HepG2 (cell line): ENCODE data around the gene ZNF184. TPM values are rescaled to one million over a fixed set of nuclear protein-coding genes. Genes with fewer than 3 reads are reported as not detected.

Source experiments
- CBFB ChIP-seq: sonication (generic); formaldehyde crosslinking; IDR thresholded peaks from 2 replicates; pipeline ENCODE4 v1.4.0; 2020; ENCODE audit warnings: missing genetic modification reagents
- CTCF ChIP-seq: sonication (generic); formaldehyde crosslinking; IDR thresholded peaks from 2 replicates; pipeline ENCODE4 v1.5.0; 2020; ENCODE audit warnings: mild to moderate bottlenecking, missing genetic modification reagents, moderate library complexity
- IRF2 ChIP-seq: IDR thresholded peaks from 2 replicates; pipeline ENCODE4 v1.6.1; 2018; ENCODE audit warnings: missing genetic modification reagents, missing compliant biosample characterization
- MAFF ChIP-seq: IDR thresholded peaks from 2 replicates; pipeline ENCODE4 v1.6.1; 2011; ENCODE audit warnings: low read depth, low read length, improper control_type of control experiment
- NCOR1 ChIP-seq: fragments of 200-600 bp; sonication (generic); IDR thresholded peaks from 2 replicates; pipeline ENCODE4 v1.7.0; 2017; ENCODE audit warnings: antibody characterized with exemption, low read length, borderline replicate concordance
- NFIC ChIP-seq: IDR thresholded peaks from 2 replicates; pipeline ENCODE4 v1.6.1; 2012; ENCODE audit warnings: mild to moderate bottlenecking, low read length, inconsistent platforms
- PREB ChIP-seq: sonication (generic); formaldehyde crosslinking; IDR thresholded peaks from 2 replicates; pipeline ENCODE4 v1.4.0; 2020; ENCODE audit warnings: missing genetic modification reagents
- RERE ChIP-seq: IDR thresholded peaks from 2 replicates; pipeline ENCODE4 v1.6.1; 2016; ENCODE audit warnings: low read depth, missing genetic modification reagents, missing compliant biosample characterization
- SMARCE1 ChIP-seq: fragments of 450-650 bp; IDR thresholded peaks from 2 replicates; pipeline ENCODE4 v1.6.1; 2017; ENCODE audit warnings: borderline replicate concordance
- ZNF160 ChIP-seq: sonication (generic); formaldehyde crosslinking; IDR thresholded peaks from 2 replicates; pipeline ENCODE4 v1.8.0; 2022; ENCODE audit warnings: mild to moderate bottlenecking, inconsistent platforms, missing genetic modification reagents
- ZNF589 ChIP-seq: sonication (generic); formaldehyde crosslinking; conservative IDR thresholded peaks from 2 replicates; pipeline ENCODE4 v1.8.0; 2022; ENCODE audit warnings: mild to moderate bottlenecking, moderate library complexity, missing genetic modification reagents
- ZNF615 ChIP-seq: sonication (generic); formaldehyde crosslinking; IDR thresholded peaks from 2 replicates; pipeline ENCODE4 v1.5.0; 2020; ENCODE audit warnings: mild to moderate bottlenecking, missing genetic modification reagents, borderline replicate concordance
- ZNF768 ChIP-seq: sonication (generic); formaldehyde crosslinking; IDR thresholded peaks from 2 replicates; pipeline ENCODE4 v1.4.0; 2020; ENCODE audit warnings: missing genetic modification reagents
- ZNF782 ChIP-seq: sonication (generic); formaldehyde crosslinking; IDR thresholded peaks from 2 replicates; pipeline ENCODE4 v1.4.0; 2020; ENCODE audit warnings: missing genetic modification reagents, mild to moderate bottlenecking, borderline replicate concordance
- polyA plus RNA-seq, 8 experiments: library from polyadenylated mRNA; depleted of rRNA in 3 of 8; stranded (reverse) in 7 of 8; unstranded in 1 of 8; fragments of >200 nt; fragmentation: Illumina TruSeq in 4 of 8; extraction: Trizol in 4 of 8; gene quantifications; 2 replicates each; pipeline versions ENCODE4 v1.2.1 to v1.2.3, GENCODE V29; 2011 to 2016; ENCODE audit warnings: low read depth in 4 of 8, missing spikeins in 1 of 8, mixed read lengths in 1 of 8; ENCODE audit not compliant: insufficient read depth in 1 of 8
- total RNA-seq, 5 experiments: library from RNA; depleted of rRNA; stranded (reverse); fragments of >200 nt; fragmentation: Illumina TruSeq; extraction: Trizol; gene quantifications; 2 replicates each; pipeline ENCODE4 v1.2.3, GENCODE V29; 2016; ENCODE audit warnings: low read depth in 1 of 5
- TF ChIP-seq, protein P1 (sequence below): sonication (generic); formaldehyde crosslinking; IDR thresholded peaks from 2 replicates; pipeline ENCODE4 v1.8.1; 2022; ENCODE audit warnings: low read depth, mild to moderate bottlenecking, missing genetic modification reagents

Gene ZNF184
- total and polyA plus RNA-seq, 2 of the 13 experiments (the other 11 are each of a cell fraction or from before 2014, with no cell fraction given) = 2.1 to 10.1 TPM

- TF ChIP-seq RERE (CRISPR knock-in tag) (no peak), ZNF782 (CRISPR knock-in tag) (no peak), SMARCE1 (no peak), NFIC (peak; percentile 77), MAFF (no peak), PREB (no peak), CBFB (CRISPR knock-in tag) (no peak), ZNF768 (CRISPR knock-in tag) (no peak), NCOR1 (peak; percentile 82; the same call in 1 of the 2 replicates), CTCF (CRISPR knock-in tag) (no peak), ZNF615 (CRISPR knock-in tag) (0 out of 2 replicates have a peak, but pooled peaks have one; percentile 56), IRF2 (CRISPR knock-in tag) (peak; percentile 95), ZNF589 (CRISPR knock-in tag) (0 out of 2 replicates have a peak, but pooled peaks have one; percentile 51), ZNF160 (CRISPR knock-in tag) (no peak; the same call in 1 of the 2 replicates)
- TF ChIP-seq, protein P1, sequence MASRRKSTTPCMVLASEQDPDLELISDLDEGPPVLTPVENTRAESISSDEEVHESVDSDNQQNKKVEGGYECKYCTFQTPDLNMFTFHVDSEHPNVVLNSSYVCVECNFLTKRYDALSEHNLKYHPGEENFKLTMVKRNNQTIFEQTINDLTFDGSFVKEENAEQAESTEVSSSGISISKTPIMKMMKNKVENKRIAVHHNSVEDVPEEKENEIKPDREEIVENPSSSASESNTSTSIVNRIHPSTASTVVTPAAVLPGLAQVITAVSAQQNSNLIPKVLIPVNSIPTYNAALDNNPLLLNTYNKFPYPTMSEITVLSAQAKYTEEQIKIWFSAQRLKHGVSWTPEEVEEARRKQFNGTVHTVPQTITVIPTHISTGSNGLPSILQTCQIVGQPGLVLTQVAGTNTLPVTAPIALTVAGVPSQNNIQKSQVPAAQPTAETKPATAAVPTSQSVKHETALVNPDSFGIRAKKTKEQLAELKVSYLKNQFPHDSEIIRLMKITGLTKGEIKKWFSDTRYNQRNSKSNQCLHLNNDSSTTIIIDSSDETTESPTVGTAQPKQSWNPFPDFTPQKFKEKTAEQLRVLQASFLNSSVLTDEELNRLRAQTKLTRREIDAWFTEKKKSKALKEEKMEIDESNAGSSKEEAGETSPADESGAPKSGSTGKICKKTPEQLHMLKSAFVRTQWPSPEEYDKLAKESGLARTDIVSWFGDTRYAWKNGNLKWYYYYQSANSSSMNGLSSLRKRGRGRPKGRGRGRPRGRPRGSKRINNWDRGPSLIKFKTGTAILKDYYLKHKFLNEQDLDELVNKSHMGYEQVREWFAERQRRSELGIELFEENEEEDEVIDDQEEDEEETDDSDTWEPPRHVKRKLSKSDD (CRISPR knock-in tag) = no peak
Measured at GRCh38 chr6:27479319-27480182, 6.6 kb upstream of the ZNF184 start (continued).
